SHP77 treated with DMSO at 0.1 percent for 48 hours (cell line): ENCODE measurements around the gene ANTKMT.
A peak's percentile ranks its signal among the peaks of the same experiment; 100 is the strongest.

Experiments
- DNase-seq: peaks from one replicate; lab custom pipeline; 2025; lab: John Stamatoyannopoulos, UW

The ANTKMT gene

DNA sequence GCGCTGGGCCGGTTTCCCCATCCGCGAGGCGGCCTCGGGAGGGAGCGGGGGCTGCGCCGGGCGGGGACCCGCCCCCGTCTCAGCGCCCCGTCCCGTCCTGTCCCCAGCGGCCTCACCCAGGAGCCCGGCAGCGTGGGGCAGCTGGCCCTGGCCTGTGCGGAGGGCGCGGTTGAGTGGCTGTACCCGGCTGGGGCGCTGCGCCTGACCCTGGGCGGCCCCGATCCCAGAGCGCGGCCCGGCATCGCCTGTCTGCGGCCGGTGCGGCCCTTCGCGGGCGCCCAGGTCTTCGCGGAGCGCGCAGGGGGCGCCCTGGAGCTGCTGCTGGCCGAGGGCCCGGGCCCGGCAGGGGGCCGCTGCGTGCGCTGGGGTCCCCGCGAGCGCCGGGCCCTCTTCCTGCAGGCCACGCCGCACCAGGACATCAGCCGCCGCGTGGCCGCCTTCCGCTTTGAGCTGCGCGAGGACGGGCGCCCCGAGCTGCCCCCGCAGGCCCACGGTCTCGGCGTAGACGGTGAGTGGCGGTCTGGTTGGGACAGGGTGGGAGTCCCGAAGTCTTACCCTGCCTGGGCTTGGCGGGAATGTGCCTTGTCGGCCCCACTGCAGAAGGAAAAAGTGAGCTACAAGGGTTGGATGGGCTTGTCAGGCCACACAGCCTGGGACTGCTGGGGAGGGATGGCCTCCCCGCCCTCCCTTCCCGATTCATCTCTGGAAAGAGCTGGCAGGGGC lies 5.3 kb upstream of the ANTKMT start:
- no peak for DNase-seq

DNA sequence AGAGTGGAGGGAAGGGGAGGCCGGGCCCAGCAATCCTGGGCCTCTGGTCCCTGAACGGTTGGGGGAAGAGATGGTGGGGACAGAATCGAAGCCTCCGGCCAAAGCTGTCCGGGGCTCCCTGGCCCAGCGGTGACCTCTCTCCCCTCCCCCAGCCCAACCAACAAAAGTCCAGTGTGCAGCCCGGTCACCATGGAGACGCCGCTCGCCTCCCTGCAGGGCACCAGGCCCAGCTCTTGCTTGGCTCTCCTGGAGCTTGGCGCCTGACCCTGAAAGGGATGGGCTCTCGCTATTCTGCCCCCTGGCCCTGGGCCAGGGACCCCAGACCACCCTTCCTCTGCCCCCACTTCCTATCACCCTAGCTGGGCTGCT lies 4.8 kb upstream of the ANTKMT start:
- no peak for DNase-seq

DNA sequence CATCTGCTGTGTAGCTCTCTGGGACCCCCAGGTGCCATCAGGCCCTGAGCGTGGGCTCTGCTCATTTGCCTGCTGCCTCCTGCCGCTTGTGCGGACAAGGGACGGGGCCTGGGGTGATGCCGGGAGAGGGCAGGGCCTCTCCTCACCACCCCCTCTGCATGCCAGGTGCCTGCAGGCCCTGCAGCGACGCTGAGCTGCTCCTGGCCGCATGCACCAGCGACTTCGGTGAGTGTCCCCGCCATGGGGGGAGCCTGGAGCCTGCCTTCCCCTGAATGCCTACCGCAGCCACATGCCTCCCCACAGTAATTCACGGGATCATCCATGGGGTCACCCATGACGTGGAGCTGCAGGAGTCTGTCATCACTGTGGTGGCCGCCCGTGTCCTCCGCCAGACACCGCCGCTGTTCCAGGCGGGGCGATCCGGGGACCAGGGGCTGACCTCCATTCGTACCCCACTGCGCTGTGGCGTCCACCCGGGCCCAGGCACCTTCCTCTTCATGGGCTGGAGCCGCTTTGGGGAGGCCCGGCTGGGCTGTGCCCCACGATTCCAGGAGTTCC lies 4.1 kb upstream of the ANTKMT start:
- DNase-seq = no peak

DNA sequence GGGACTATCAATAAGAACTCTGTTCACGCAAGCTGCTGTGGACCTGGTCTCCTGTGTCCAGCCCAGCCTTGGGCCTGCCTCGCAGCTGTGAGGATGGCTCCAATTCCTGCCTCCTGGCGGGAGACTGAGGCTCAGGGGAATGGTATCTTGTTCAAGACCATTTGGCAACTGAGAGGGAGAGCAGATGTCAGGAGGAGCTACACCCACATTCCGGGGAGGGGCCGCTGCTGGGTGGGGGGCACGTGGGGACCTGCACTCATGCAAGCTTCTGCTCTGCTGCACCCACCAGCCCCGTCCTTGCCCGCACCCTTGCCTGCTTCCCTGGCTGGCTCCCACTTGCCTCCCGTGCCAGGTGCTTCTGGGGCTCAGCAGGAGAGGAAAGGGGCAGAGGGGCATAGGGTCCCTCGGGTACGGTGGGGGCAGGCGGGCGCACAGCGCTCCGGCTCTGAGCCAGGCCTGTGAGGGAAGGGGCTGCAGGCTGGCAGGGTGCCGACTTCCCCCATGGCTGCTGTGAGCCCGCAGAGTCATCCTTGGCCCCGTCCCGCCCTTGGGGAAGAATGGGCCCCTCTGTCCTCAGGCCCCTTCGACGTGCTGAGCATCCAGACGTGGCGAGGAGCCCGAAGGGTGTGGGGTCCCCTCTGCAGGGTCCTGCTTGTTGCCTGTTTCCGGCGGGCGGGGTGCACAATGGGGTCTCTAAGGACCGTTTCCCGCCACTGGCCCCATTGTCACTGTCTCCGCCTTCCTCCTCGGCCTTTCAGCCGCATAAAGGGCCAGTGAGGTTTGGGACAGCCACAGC lies 3.3 kb upstream of the ANTKMT start:
- DNase-seq = no peak

DNA sequence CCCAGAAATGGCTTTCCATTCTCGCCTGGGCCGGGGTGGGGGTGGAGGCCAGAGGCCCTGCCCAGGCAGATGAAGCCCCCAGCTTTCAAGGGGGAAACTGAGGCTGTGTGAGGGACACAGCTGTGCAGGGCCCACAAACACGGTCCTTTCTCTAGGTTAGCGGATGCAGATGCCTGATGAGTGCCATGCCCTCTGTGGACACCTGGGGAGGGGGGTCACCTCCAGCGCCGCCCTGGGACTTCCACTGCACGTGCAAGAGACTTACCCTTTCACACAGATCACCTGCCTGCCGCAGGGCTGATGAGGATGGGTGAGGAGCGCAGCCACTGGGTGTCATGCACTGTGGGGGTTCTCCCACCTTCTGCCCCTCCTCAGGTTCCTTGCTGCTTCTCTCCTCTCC lies 2.6 kb upstream of the ANTKMT start:
- DNase-seq = no peak

DNA sequence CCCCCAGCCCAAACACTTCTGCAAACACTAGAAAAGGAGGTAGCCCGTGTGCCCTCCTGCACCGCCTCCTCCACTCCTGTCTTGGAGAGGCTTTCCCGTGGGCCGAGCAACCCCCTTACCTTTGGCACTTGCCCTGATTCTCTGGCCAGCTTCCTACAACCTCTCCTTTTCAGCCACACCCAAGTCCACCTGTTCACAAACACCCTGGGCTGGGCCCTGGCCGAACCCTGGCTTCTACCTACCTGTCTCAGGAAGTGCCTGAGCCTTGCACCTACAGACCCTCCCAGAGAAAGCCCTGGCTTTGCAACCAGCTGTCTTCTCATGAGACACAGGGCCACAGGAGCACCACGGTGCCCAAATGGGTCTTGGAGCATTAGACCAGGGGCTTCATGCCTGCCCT lies 2.0 kb upstream of the ANTKMT start:
- DNase-seq = no peak

DNA sequence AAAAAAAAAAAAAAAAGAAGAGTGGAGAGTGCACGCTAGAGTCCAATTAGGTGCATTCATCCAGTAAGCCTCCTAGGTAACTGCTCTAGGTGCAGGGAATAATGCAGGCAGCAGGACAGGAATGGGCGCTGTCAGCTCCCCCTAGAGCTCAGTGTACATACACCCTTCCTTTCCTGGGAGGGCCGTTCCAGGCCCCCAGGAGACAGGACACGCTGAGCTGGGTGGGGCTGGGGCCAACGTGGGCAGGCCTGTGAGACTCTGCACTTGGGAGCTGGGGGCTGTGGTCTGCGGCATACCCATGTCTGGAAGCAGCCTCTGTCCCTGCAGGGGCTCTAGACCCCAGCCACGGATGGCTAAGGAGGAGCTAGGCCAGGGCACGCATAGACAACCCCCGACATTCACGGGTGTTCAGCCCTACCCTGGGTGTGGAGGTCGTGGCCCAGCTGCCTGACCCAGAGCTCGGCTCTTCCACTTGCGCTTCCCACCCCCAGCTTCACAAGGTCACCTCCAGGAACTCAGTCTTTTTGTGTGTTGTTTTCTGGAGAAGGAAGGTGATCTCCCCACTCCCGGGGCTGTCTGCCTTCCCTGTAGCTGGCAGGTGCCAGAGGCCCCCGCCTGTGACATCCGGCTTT lies 1.0 kb upstream of the ANTKMT start:
- DNase-seq = no peak

DNA sequence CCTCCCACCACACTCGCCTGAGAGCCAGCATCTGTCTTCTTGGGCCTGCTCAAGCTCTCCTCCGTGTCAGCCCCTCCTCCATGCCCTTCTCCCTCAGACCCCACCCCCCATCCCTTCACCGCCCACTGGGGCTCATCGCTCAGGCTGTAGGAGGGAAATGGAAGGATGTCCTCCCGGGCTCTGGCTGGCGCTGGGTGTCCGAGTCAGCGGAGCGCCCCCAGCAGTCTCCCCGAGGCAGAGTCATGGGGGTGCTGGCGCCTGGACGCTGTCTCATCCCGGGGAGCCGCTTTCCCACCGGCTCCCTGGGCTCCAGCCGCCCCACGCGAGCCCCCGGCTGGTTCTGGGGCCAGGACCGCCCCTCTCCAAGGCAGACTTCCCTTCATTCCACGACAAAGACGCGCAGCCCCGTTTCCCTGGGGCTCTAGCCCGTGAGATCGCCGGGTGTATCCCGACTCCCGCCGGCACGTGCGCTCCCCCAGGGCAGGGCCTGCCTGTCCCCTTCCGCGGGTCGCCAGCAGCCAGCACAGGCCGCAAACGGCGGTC lies 428 bp upstream of the ANTKMT start:
- DNase-seq = peak; percentile 76

DNA sequence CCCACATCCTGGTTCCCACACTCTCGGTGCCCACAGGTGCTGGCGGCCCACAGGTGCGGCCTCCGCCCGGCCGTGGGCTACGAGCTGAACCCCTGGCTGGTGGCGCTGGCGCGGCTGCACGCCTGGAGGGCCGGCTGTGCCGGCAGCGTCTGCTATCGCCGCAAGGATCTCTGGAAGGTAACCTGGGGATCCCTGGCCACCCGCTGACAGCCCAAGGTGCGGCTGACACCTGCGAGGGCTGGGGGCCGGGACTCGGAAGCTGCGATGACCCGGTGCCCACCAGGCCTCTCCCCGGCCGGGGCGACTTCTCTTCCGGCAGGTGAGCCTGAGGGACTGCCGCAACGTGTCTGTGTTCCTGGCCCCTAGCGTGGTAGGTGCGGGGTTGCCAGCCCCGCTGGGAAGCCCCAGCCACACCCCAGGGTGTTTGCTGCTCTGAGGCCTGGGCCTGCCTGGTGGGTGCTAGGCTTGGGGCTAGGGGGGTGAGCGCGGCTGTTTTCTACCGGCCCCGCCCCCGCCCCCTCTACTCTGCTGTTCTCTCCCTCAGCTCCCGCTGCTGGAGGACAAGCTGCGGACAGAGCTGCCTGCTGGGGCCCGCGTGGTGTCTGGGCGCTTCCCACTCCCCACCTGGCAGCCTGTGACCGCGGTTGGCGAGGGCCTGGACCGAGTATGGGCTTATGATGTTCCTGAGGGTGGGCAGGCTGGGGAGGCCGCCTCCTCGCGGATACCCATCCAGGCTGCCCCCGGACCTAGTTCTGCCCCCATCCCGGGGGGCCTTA lies 1.0 kb downstream of the ANTKMT start:
- no peak for DNase-seq

DNA sequence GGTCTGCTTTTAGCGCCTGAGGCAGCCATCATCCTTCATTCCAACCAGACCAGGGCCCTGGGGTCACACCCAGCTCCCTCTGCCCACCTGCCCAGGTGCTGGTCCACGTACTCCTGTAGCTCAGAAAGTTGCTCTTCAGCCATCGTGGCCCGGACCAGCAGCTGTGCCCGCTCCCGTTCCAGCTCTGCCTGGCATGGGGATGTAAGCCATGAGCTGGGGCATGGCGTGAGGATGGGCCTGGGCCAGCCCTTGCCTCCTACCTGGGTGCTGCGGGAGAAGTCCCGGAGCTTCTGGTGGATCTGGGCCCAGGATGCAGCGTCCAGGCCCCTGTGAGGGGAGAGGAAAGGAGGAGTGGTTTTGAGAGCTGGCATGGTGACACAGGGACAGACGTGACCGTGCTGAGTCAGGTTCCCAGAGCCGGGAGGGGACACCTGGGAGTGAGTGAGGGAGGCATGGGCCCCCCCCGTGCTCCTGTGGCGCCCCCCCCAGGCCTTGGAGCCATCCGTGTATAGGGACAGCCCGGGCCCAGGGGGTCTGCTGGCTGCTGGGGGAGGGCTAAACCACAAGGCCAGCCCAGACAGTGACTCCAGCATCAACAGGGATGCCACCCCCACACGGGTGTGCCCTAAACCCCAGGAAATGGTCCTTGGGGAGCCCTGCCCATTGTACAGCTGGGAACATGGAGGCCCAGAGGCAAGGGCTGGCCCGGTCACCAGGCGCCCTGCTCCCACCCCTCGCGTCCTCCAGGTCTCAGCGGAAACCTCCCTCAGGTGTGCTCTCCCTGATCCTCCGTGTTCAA lies 2.1 kb downstream of the ANTKMT start:
- DNase-seq = no peak

DNA sequence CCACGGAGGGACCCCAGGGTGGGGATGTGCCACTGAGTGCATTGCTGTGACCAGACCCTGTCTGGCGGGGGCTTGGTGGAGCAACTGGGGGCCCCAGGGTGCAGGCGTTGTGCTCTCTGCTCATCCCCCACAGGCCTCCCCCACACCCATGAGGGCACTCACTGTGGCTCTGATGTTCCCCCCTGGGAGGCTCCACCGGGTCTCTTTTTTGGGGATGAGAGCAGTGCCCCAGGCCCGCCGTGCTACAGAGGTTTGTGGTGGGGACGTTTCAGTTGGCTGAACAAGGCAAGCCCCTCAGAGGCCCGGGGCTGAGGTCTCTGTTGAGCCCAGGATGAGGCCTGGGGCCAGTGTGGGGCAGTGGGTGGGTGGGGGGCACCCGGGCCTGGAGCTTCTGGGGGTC lies 2.7 kb downstream of the ANTKMT start:
- DNase-seq = no peak

DNA sequence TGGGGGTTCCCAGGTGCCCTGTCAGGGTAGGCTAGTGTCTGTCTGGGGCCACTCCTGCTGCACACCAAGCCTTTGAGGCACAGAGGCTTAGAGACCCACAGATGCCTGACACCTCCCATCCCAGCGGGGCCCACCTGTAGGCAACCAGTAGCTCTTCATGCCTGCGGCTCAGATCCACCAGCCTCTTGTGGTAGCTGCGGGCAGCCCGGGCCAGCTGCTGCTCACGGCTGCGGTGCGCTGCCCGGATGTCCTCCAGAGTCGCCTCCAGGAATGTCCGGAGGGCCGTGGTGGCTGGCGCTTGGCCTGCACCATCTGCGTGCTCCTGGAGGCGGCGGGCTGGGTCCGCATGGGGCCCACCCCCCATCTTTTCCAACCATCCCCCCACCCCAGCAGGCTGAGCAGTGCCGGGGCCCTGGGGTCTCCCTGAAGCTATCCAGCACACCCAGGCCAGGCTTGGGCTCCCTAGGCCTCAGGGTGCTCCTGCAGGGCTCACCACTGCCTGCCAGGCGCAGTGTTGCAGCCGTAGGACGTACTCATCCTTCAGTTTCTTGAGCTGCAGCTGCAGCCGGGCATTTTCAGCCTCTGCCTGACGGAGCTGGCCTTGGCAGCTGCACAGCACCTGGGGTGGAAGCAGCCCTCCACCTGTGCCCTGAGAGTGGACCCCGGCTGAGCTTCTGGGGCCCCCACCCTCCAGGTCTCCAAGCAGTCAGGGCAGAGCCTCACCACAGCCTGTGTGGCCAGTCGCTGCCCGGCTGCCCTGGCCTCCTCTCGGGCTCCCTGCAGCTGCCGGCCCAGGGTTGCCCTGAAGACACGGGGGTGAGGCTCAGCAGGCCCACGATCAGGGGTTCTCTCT lies 3.5 kb downstream of the ANTKMT start:
- no peak for DNase-seq

DNA sequence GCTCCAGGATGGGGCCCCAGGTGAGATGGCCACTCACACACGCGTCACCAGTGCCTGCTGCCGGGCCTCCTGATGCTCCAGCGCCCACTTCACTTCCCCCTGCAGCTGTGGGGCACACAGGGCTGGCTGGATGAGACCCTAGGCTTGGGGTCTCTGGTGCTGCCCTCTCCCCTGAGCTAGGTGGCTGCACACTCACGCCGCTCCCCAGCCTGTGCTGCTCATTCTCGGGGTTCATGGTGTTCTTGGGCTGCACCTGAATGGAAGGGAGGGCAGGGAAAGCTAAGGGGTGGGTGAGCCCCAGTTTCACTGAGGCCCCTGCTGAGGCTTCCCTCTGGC lies 4.1 kb downstream of the ANTKMT start:
- no peak for DNase-seq

DNA sequence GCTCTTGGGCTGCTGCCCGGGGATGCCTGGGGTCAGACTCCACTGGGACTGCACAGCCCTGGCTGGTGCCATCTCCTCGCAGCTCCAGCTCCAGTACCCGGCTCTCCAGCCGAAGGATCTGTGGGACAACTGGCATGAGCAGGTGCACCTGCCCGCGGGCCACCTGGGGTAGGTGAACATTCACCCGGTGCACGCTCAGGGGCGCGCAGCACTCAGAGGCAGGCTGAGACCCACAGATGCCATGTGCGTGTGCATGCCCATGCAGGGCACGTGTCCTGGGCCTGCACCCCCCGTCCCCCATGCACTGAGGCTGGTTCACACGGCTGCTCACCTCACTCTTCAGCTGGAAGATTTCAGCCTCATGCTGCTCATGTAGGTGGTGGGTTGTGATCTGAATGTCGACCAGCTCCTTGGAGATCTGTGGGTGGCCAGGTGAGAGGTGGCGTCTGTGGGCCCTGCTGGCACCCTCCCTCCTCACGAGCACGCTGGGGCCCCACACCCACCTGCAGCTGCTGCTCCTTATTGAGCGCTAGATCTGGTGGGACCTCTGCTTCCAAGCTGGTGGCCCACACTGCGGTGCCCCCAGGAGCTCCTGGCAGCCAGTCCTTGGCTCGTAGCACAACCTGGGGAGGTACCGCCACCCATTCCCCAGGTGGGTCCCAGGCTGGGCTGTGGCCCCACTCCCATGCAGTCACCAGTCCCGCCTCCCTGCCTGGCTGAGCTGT lies 4.7 kb downstream of the ANTKMT start:
- DNase-seq = no peak

DNA sequence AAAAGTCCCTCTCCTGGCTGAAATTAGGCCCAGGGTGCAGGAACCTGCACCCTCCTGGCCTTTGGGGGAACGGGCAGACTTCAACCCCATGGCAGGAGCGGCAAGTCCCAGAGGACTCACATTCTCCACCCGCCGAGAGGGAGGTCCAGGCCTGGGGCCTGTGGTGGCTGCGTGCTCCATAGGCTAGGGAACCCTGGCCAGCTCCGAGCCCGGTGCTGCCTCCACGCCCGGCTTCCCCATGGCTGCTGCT lies 5.2 kb downstream of the ANTKMT start:
- no peak for DNase-seq

DNA sequence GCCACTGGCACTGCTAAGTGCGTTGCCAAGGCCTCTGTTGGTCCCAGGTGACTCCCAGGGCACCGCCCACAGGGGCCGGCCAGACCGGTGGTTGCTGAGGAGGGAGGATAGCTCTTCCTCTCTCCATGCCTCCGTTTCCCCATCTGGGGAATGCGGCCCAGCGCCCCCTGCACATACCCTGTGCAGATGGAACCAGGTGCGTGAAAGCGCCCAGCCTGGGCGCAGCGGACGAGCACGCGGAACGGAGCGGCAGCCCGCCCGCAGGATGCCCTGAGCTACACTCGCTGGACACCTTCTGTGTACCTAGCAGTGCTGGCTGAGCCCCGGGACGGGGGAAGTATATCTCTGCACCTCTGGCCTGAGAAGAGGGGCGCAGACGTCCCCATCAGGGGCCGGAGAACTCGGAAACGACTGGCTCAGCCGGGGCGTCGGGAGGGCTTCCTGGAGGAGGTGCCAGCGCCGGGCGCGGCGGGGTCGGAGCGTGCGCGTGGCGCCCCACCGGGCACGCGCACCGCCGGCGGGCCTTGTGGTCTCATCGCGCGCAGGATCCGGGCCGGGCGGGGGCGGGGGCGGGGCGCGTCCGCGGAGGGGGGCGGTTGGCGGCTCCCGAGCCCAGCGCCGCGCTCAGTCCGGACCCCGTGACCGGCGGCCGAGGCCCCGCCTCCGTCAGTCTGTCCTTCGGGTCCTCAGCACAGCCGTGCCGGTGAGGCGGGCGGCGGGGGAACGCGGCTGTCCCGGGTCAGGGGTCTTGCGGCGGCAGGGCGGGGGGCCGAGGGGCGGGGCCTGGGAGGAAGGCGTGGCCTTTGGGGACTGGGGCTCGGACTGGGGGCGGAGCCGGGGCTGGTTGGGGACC lies 5.7 kb downstream of the ANTKMT start, which contains the start of the genes CCDC78 and HAGHL:
CCDC78 (minus strand) TSS at position 6 of the 853 bp plus-strand sequence. CDS start 76 bp downstream, outside the sequence.
HAGHL (plus strand) TSS at position 669 of the 853 bp plus-strand sequence. CDS start 404 bp downstream, outside the sequence.
- no peak for DNase-seq

DNA sequence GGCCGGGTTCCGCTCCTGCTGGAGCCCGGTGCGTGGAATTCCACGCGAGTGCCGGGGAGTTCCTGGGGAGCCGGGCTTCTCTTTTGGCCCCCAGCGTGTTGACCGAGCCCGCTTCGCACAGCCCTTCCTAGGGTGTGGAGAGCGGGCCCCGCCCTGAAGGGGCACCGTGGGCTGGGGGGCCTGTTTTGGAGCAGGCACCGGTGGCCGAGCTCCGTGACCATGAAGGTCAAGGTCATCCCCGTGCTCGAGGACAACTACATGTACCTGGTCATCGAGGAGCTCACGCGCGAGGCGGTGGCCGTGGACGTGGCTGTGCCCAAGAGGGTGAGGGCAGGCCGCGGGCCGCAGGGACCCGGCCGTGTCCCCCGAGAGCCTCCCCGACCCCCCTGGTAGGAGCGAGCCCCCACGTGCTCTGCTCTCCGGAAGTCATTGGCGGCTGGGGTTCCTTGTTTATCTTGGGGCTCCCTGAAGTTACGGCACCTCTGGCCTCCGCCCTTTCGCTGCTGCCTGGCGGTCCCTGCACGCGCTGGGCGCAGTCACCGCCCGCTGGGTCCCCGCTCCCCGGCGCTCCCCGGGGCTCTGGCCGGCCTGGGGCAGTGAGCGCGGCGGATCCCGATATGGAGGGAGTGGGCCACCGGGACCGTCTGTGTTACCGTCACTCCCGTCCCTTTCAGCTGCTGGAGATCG lies 6.5 kb downstream of the ANTKMT start:
- DNase-seq = no peak
